SK-N-SH treated with all-trans-retinoic acid at 6 μM for 48 hours (cell line): Measurements from ENCODE around the gene GLRX5.

Experiments used
- ATAC-seq: fragments of 200-7000 bp; cut with Tn5 transposase; 3 replicates; pipeline ENCODE4 v1.9.1; 2020; ENCODE audit warnings: mild to moderate bottlenecking, moderate library complexity
- ARNTL ChIP-seq: fragments of 450-650 bp; formaldehyde crosslinking; IDR thresholded peaks from 2 replicates; pipeline ENCODE4 v1.5.0; 2020; ENCODE audit warnings: low read depth, mild to moderate bottlenecking, moderate library complexity, borderline replicate concordance
- BACH2 ChIP-seq: fragments of 250-450 bp; sonication (Bioruptor Pico); IDR thresholded peaks from 2 replicates; pipeline ENCODE4 v1.9.0; 2021; ENCODE audit warnings: mild to moderate bottlenecking, borderline replicate concordance
- CSDC2 ChIP-seq: fragments of 250-450 bp; sonication (Bioruptor Pico); IDR thresholded peaks from 2 replicates; pipeline ENCODE4 v1.5.0; 2020; ENCODE audit warnings: mild to moderate bottlenecking, moderate library complexity
- ESRRG ChIP-seq: fragments of 250-450 bp; sonication (Bioruptor Pico); IDR thresholded peaks from 2 replicates; pipeline ENCODE4 v1.6.1; 2021; ENCODE audit warnings: mild to moderate bottlenecking
- GLIS3 ChIP-seq: fragments of 250-450 bp; sonication (Bioruptor Pico); IDR thresholded peaks from 2 replicates; pipeline ENCODE4 v1.5.0; 2020; ENCODE audit warnings: mild to moderate bottlenecking, moderate library complexity
- ISL1 ChIP-seq: fragments of 250-450 bp; sonication (Bioruptor Pico); IDR thresholded peaks from 2 replicates; pipeline ENCODE4 v2.1.2; 2022; ENCODE audit warnings: mild to moderate bottlenecking, moderate library complexity
- OSR1 ChIP-seq: fragments of 250-450 bp; sonication (Bioruptor Pico); IDR thresholded peaks from 2 replicates; pipeline ENCODE4 v1.8.0; 2022; ENCODE audit warnings: moderate library complexity, mild to moderate bottlenecking, inconsistent platforms
- PPARA ChIP-seq: fragments of 250-450 bp; sonication (Bioruptor Pico); IDR thresholded peaks from 2 replicates; pipeline ENCODE4 v1.5.0; 2020; ENCODE audit warnings: mild to moderate bottlenecking, borderline replicate concordance
- RARB ChIP-seq: fragments of 250-450 bp; sonication (Bioruptor Pico); IDR thresholded peaks from 2 replicates; pipeline ENCODE4 v1.8.0; 2021; ENCODE audit warnings: mild to moderate bottlenecking, moderate library complexity
- SNAI2 ChIP-seq: fragments of 250-450 bp; sonication (Bioruptor Pico); IDR thresholded peaks from 2 replicates; pipeline ENCODE4 v1.5.0; 2020; ENCODE audit warnings: mild to moderate bottlenecking, moderate library complexity
- TCF4 ChIP-seq: fragments of 250-450 bp; sonication (Bioruptor Pico); IDR thresholded peaks from 2 replicates; pipeline ENCODE4 v1.8.0; 2021; ENCODE audit warnings: mild to moderate bottlenecking, moderate library complexity, borderline replicate concordance
- TOX ChIP-seq: fragments of 250-450 bp; sonication (Bioruptor Pico); IDR thresholded peaks from 2 replicates; pipeline ENCODE4 v1.8.0; 2021; ENCODE audit warnings: mild to moderate bottlenecking, moderate library complexity, borderline replicate concordance
- ZC3H10 ChIP-seq: fragments of 250-450 bp; sonication (Bioruptor Pico); IDR thresholded peaks from 2 replicates; pipeline ENCODE4 v1.5.1; 2021; ENCODE audit warnings: mild to moderate bottlenecking, moderate library complexity
- ZFP3 ChIP-seq: fragments of 250-450 bp; sonication (Bioruptor Pico); IDR thresholded peaks from 2 replicates; pipeline ENCODE4 v1.5.0; 2020; ENCODE audit warnings: mild to moderate bottlenecking, moderate library complexity
- ZFP30 ChIP-seq: fragments of 450-650 bp; formaldehyde crosslinking; IDR thresholded peaks from 2 replicates; pipeline ENCODE4 v1.5.0; 2022; ENCODE audit warnings: mild to moderate bottlenecking, moderate library complexity
- ZNF70 ChIP-seq: fragments of 450-650 bp; formaldehyde crosslinking; IDR thresholded peaks from 2 replicates; pipeline ENCODE4 v1.5.0; 2020; ENCODE audit warnings: mild to moderate bottlenecking, moderate library complexity
- ZNF8 ChIP-seq: fragments of 450-650 bp; formaldehyde crosslinking; IDR thresholded peaks from 2 replicates; pipeline ENCODE4 v1.5.0; 2020; ENCODE audit warnings: mild to moderate bottlenecking, moderate library complexity
- TF ChIP-seq, protein P1 (sequence below): fragments of 250-450 bp; sonication (Bioruptor Pico); IDR thresholded peaks from 2 replicates; pipeline ENCODE4 v1.8.0; 2021; ENCODE audit warnings: low read depth, mild to moderate bottlenecking, moderate library complexity, borderline replicate concordance
- TF ChIP-seq, protein P2 (sequence below): fragments of 250-450 bp; sonication (Bioruptor Pico); IDR thresholded peaks from 2 replicates; pipeline ENCODE4 v1.5.0; 2020; ENCODE audit warnings: mild to moderate bottlenecking, moderate library complexity
- TF ChIP-seq, protein P3 (sequence below): fragments of 250-450 bp; sonication (Bioruptor Pico); IDR thresholded peaks from 2 replicates; pipeline ENCODE4 v1.5.1; 2020; ENCODE audit warnings: low read depth, mild to moderate bottlenecking, moderate library complexity

GLRX5 gene

DNA sequence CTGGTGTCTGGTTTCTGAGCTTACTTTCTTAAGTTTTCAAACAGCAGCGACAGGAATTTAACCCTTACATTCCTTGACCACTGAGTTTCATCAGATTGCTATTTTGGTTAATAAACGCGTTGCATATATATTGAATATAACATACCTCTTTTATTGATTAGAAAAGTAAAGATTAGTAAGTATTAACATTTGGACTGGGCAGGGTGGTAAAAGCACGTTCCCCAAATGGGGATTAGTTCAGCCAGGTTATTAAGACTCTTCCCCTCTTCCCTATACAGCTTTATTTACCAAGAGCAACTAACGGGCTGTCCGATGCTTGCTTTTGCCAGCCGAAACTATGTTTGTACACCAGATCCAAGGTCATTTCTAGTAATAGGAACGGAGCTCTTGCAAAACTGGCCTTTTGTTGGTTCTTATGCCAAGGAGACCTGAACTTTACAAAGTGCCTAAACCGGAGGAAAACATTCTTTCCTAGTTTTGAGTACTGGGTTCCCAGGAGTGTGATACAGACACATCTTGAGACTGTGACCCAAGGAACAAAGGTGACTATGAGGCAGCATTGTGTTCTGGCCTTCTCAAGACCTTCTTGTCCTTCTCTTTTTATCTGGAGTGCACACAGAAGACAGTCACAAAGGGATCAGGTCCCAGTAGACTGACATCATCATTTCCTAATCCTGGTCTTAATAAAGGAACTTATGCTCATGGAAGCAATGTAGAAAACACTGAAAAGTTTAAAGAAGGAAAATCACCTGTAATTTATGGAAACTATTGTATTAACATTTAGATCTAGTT lies 2.6 kb downstream of the GLRX5 start (continued):
- TF ChIP-seq, protein P1, sequence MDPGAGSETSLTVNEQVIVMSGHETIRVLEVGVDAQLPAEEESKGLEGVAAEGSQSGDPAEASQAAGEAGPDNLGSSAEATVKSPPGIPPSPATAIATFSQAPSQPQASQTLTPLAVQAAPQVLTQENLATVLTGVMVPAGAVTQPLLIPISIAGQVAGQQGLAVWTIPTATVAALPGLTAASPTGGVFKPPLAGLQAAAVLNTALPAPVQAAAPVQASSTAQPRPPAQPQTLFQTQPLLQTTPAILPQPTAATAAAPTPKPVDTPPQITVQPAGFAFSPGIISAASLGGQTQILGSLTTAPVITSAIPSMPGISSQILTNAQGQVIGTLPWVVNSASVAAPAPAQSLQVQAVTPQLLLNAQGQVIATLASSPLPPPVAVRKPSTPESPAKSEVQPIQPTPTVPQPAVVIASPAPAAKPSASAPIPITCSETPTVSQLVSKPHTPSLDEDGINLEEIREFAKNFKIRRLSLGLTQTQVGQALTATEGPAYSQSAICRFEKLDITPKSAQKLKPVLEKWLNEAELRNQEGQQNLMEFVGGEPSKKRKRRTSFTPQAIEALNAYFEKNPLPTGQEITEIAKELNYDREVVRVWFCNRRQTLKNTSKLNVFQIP: no peak
- TF ChIP-seq ARNTL (no peak), GLIS3 (CRISPR knock-in tag) (no peak), CSDC2 (CRISPR knock-in tag) (no peak), RARB (CRISPR knock-in tag) (no peak), TCF4 (CRISPR knock-in tag) (no peak)

DNA sequence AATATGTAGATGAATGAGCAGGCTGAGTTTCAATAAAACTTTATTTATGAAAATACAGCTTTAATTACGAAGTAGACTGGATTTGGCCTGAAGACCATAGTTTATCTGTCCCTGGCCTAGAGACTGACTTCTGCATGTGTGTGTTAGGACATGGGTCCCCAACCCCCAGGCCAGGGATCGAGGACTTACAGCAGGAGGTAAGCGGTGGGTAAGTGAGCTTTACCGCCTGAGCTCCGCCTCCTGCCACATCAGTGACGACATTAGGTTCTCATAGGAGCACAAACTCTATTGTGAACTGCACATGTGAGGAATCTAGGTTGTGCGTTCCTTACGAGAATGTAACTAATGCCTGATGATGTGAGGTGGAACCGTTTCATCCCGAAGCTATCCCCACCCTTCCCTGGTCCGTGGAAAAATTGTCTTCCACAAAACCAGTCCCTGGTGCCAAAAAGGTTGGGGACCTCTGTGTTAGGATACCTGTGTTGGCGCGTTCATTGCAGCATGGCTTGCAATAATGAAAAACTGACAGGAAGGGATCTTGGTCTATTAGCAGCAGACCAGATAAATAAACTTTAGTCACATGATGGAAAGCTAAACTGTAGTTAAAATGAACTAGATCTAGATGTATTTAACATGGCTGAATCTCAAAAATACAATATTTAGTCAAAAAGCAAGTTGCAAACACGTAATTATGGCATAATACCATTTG lies 4.1 kb downstream of the GLRX5 start:
- ATAC-seq: no peak
- TF ChIP-seq ZNF70 (CRISPR knock-in tag): no peak
- no peak for TF ChIP-seq RARB (CRISPR knock-in tag)
- TF ChIP-seq ZC3H10 (CRISPR knock-in tag): no peak
- no peak for TF ChIP-seq ZFP3
- TF ChIP-seq TOX: no peak
- no peak for TF ChIP-seq OSR1 (CRISPR knock-in tag)
- TF ChIP-seq GLIS3 (CRISPR knock-in tag): no peak
- no peak for TF ChIP-seq PPARA
- no peak for TF ChIP-seq ZNF8 (CRISPR knock-in tag)
- TF ChIP-seq BACH2: no peak
- TF ChIP-seq TCF4 (CRISPR knock-in tag): no peak
- TF ChIP-seq ARNTL: no peak
- TF ChIP-seq, protein P2, sequence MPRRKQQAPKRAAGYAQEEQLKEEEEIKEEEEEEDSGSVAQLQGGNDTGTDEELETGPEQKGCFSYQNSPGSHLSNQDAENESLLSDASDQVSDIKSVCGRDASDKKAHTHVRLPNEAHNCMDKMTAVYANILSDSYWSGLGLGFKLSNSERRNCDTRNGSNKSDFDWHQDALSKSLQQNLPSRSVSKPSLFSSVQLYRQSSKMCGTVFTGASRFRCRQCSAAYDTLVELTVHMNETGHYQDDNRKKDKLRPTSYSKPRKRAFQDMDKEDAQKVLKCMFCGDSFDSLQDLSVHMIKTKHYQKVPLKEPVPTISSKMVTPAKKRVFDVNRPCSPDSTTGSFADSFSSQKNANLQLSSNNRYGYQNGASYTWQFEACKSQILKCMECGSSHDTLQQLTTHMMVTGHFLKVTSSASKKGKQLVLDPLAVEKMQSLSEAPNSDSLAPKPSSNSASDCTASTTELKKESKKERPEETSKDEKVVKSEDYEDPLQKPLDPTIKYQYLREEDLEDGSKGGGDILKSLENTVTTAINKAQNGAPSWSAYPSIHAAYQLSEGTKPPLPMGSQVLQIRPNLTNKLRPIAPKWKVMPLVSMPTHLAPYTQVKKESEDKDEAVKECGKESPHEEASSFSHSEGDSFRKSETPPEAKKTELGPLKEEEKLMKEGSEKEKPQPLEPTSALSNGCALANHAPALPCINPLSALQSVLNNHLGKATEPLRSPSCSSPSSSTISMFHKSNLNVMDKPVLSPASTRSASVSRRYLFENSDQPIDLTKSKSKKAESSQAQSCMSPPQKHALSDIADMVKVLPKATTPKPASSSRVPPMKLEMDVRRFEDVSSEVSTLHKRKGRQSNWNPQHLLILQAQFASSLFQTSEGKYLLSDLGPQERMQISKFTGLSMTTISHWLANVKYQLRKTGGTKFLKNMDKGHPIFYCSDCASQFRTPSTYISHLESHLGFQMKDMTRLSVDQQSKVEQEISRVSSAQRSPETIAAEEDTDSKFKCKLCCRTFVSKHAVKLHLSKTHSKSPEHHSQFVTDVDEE: no peak
- no peak for TF ChIP-seq CSDC2 (CRISPR knock-in tag)
- no peak for TF ChIP-seq ESRRG (CRISPR knock-in tag)
- no peak for TF ChIP-seq SNAI2 (CRISPR knock-in tag)
- no peak for TF ChIP-seq ZFP30 (CRISPR knock-in tag)
- TF ChIP-seq, protein P1: no peak
- TF ChIP-seq ISL1 (CRISPR knock-in tag): no peak

DNA sequence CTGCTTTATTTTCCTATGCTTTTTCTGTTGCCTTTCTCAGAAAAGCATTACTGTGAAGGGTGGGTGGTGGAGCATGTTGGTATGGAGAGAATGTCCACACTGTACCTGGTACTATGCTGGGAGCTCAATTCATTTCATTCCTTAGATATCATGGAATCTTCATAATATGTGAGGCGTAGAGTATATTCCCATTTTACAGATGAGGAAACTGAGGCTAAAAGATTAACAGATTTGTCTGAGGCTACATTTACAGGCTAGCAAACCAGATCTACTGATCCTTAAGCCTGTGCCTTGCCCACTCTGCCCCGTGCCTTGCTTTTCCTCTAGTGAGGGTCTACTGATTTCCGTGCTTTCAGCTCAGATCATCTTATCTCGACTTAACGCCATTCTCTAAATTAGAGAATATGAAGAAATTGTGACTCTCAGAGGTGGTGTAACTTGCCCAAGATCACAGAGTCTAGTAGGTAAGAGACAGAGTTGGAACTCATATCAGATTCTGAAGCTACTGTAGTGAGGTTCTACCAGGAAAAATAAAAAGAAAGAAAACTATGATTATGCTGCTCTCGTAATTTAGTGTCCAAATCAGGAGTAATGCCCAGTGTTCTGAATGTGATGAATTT lies 5.5 kb downstream of the GLRX5 start:
- TF ChIP-seq, protein P2: no peak
- TF ChIP-seq ZNF8 (CRISPR knock-in tag): no peak
- TF ChIP-seq, protein P3, sequence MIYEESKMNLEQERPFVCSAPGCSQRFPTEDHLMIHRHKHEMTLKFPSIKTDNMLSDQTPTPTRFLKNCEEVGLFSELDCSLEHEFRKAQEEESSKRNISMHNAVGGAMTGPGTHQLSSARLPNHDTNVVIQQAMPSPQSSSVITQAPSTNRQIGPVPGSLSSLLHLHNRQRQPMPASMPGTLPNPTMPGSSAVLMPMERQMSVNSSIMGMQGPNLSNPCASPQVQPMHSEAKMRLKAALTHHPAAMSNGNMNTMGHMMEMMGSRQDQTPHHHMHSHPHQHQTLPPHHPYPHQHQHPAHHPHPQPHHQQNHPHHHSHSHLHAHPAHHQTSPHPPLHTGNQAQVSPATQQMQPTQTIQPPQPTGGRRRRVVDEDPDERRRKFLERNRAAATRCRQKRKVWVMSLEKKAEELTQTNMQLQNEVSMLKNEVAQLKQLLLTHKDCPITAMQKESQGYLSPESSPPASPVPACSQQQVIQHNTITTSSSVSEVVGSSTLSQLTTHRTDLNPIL: no peak
- TF ChIP-seq OSR1 (CRISPR knock-in tag): no peak
- TF ChIP-seq, all 23 proteins: peak for 0
- no peak for ATAC-seq
